ENCODE measurements around the gene GPR148.
"Not testable (repeated sequence)": the region's sequence is repeated elsewhere in the genome, so short reads cannot be mapped to it uniquely, and the experiment has no call there.

GPR148 gene, protein sequence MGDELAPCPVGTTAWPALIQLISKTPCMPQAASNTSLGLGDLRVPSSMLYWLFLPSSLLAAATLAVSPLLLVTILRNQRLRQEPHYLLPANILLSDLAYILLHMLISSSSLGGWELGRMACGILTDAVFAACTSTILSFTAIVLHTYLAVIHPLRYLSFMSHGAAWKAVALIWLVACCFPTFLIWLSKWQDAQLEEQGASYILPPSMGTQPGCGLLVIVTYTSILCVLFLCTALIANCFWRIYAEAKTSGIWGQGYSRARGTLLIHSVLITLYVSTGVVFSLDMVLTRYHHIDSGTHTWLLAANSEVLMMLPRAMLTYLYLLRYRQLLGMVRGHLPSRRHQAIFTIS

DNA sequence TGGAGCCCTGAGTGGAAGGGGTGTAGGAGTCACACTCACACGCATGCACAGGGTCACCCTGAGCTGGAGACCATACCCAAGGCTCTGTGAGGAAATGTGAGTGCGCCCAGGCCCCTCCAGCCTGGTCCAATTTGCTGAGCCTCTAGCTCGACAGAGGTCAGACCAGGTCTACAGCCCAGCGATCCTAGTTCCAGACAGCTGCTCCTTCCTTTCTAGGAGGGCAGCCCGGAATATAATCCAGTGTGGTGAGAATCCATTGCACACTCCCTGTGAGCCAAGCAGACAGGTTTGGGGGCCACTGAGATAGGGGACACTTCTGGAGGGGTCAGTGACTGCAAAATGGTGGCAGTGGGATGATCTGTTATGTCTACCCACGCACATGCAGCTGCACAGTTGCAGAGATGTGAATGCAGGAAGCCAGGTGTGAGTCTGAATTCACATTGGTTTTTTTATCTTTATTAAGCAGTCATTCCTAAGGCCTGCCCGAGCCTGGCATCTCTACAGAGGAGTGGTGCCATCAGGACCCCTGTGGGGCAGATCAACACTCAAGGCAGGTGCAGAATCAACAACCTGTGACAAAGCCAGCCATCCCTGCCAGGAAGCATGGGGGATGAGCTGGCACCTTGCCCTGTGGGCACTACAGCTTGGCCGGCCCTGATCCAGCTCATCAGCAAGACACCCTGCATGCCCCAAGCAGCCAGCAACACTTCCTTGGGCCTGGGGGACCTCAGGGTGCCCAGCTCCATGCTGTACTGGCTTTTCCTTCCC, at the start of gene GPR148:
Gene GPR148, plus strand, starts transcription at position 522 of the 768 bp plus-strand sequence. Its CDS starts 82 bp downstream, at position 604.
- DNase-seq: no peak

DNA sequence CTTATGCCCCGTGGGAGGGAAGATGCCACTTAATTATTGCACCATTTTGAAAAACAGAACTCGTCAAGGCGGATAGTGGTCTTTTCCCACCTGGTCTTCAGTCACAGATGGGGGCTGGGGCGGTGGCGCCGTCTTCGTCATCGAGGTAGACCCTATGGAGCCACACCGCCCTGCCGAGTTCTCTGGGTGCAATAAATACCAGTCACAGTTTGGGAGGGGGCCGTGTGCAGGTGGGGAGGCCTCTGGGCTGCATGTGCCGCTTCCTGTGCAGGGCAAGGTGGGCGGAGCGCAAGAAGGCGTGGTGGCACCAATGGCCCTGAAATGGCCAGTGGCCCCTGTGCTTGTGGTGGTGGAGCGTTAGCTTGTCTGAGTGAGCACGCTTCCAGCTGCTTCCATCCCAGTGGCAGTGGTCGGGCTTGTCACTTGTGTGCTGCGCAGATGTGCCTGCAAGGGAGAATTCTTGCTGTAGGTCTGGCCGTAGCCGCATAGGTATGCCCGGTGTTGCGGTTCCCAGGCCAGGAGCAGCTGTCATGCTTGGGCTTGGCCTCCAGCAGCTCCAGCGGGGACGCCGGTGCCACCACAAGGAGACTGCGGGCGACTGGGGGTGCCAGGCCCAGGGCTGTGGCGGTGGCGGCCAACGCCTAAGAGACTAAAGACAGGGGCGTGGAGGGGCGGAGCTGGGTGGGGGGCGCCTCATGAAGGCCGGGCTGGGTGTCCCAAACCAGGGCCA, 36.7 kb upstream of the GPR148 start:
- not testable (repeated sequence) for DNase-seq

DNA sequence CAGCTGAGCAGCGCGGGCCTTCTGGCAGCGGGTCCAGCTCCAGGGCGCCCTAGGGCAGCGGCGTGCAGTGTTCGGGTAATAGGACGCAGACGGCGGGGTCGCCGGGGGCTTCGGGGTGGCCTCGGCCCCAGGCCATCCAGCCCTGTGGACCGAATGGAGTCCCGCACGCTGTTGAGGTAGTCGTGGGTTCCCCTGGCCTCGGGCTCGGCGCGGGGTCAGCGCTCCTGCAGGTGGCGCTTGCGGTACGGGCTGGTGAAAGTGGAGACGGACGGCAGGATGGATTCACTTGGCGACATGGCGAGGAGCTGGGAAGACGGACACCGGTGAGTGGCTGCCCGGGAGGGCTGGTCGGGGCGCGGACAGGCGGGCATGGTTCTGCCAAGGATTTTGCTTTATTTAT, 35.4 kb upstream of the GPR148 start:
- peak; percentile 5 for DNase-seq

DNA sequence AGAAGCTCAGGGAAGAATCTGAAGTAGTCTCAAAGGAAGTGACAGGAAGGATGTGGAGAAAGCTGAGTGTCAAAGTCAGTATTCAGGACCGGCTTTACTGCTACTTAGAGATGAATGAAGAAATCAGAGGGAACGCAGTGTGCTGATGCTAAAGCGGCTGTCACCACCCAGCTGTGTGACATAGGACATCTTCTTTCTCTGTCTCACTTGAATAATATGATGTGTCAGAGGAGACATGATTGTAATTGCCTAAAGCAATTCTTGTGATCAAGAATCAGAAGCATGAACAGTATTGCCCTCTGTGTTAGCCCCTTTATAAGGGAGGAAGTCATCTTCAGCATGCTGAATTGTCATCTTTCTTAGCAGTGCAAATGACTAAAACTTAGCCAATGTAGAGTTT, 25.6 kb upstream of the GPR148 start:
- not testable (repeated sequence) for DNase-seq

DNA sequence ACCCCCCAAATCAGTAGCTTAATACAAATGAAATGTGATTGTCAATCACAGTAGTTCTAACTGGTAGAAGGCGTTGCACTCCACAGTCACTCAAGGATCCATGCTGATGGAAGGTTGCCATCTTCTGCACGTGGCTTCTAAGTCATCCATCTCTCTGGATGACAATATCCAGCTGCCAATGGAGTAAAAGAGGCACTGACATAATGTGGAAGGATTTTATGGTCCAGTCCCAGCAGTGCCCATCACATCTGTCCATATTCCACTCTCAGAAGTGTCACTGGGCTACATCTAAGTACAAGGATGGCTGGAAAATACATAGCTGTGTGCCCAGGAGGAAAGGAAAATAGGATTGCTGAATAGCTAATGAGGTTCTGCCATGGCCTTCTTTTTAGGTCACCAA, 14.1 kb upstream of the GPR148 start:
- not testable (repeated sequence) for DNase-seq

DNA sequence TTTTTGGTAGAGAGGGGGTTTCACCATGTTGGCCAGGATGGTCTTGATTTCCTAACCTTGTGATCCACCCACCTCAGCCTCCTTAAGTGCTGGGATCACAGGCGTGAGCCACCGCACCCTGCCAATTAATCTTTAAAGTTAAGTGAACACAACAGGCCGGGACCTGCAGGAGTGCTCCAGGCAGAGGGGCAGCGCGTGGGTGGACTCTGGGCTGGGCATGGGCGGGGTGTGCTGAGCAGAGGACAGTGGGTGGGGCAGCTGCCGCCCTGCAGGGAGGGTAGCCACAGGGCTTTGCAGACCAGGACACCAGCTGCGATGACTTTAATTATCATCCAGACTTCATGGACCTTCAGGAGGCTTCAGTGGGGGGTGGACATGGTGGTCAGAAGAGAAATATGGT, 8.8 kb upstream of the GPR148 start:
- no peak for DNase-seq

DNA sequence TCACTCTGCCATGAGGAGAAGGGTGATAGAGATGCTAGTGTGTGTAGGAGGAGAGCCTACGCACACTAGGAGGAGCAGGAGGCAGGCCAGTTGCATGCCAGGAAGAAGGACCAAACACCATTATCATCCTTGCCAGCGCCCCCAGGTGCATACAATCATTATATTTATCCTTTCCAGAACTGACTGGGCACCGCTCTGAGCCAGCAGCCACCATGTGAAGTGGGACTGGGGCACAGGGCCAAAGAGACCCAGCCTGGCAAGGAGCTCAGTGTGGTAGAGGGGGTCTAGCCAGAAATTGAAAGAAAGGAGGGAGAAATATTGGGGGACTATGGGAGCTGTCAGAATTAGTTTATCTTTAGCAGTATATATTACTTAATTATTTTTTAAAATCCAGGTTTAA, 8.3 kb upstream of the GPR148 start:
- no peak for DNase-seq

DNA sequence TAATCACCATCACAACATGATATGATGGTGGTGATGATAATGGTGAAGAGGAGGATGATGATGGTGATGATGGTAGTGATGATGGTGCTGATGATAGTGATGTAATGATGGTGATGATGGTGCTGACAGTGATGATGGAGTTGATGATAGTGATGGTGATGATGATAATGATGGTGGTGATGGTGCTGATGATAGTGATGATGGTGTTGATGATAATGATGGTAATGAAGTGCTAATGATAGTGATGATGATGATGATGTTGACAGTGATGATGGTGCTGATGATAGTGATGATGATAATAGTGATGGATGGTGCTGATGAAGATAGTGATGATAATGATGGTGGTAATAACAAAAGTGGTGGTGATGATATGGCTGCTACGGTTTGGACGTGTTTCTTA, 4.4 kb upstream of the GPR148 start:
- DNase-seq: no peak

DNA sequence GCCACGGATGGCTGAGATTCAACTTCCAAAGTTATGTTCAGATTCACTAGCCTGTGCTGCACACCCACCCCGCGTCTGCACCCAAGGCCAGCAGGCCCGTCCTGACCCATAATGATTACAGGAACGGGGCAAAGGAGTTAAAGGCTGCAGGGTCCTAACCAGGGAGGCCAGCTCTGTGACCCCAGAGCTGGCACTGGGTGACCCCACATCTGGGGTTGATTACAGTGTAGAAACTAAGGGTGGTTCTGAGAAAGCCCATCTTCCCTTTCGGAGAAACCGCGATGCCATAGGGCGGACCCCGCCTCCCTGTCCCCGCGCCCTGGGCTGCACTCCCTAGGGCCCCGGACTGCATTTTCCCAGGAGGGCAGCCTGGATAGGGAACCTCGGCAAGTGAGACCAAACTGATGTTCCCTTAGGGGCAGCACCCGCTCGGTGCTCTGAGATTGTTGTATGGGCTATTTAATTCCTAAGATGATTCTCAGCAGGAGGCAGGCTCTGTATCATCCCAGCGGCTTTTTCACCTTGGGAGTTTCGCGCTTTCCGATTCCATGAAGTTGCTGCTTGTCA, 2.2 kb upstream of the GPR148 start:
- DNase-seq: no peak

DNA sequence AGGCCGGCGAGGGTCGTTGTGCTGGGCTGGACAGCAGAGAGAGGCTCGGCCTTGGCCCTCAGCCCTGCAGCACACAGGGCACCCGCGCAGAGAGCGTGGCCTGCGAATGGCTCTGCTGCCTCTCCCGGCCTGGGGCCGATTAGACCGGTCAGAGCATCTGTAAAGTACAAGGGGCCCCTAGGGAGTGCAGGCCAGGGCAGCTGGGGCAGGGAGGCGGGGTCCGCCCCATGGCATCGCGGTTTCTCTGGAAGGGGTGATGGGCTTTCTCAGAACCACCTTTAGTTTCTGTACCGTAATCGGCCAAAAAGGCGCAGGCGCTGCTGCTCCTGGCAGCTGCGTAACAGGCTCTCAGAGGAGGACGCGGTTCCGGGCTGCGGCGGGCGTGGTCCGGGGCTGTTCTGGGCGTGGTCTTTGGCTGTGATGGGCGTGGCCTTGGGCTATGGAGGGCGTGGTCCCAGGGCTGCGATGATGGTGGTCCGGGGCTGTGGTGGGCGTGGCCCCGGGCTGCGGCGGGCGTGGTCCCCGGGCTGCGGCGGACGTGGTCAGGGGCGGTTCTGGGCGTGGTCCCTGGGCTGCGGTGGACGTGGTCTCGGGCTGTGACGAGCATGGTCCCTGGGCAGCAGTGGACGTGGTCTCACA, 1.5 kb upstream of the GPR148 start:
- DNase-seq: peak; percentile 94

DNA sequence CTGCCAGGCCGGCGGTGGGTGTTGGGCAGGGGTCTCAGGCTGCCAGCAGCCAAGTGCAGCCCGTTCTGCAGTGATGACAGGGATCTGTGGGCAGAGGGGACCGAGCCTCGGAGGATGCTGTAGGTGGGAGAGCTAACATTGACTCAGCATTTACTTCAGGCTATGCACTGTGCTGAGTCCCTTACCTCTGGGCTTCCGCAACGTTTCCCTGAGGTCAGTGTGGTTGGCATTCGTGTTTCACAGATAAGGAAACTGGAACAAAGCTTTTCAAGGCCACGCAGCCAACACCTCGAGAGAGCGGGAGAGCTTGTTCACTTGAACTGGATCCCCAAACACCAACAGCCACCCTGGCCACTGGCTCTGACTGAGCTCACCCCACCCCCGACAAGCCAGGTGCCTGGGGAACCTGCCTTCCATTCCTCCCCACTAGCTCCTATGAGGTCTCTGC, 839 bp upstream of the GPR148 start:
- peak; percentile 52 for DNase-seq

DNA sequence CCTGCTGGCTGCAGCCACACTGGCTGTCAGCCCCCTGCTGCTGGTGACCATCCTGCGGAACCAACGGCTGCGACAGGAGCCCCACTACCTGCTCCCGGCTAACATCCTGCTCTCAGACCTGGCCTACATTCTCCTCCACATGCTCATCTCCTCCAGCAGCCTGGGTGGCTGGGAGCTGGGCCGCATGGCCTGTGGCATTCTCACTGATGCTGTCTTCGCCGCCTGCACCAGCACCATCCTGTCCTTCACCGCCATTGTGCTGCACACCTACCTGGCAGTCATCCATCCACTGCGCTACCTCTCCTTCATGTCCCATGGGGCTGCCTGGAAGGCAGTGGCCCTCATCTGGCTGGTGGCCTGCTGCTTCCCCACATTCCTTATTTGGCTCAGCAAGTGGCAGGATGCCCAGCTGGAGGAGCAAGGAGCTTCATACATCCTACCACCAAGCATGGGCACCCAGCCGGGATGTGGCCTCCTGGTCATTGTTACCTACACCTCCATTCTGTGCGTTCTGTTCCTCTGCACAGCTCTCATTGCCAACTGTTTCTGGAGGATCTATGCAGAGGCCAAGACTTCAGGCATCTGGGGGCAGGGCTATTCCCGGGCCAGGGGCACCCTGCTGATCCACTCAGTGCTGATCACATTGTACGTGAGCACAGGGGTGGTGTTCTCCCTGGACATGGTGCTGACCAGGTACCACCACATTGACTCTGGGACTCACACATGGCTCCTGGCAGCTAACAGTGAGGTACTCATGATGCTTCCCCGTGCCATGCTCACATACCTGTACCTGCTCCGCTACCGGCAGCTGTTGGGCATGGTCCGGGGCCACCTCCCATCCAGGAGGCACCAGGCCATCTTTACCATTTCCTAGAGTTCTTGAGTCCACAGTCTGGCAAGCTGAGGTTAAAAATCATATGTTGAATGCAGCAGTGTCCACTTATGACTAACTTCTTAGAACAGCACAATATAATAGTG, 741 bp downstream of the GPR148 start:
- no peak for DNase-seq

DNA sequence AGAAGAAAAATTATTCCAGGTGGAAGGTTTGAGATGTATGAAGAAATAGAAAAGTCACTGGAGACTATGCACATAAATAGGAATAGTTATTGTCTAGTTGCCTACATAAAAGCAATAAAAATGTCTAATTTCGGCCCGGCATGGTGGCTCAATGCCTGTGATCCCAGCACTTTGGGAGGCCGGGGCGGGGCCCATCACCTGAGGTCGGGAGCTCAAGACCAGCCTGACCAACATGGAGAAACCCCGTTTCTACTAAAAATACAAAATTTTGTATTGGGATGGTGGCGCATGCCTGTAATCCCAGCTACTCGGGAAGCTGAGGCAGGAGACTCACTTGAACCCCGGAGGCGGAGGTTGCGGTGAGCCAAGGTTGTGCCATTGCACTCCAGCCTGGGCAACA, 3.4 kb downstream of the GPR148 start:
- not testable (repeated sequence) for DNase-seq

DNA sequence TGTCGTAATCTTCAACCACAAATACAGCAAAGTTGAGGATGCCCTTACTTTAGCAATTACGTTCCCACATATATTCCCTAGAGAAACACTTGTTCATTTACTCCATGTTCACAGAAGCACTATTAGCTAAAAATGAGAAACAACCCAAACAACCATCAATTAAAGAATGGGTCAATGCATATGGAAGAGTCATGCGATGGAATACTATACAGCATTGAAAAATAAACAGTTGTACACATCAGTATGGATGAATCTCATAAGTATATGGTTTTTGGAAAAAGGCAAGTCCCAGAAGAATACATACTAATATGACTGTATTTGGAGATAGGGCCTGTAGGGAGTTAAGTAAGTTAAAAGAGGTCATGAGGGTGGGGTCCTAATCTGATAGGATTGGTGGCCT, 6.3 kb downstream of the GPR148 start:
- no peak for DNase-seq

DNA sequence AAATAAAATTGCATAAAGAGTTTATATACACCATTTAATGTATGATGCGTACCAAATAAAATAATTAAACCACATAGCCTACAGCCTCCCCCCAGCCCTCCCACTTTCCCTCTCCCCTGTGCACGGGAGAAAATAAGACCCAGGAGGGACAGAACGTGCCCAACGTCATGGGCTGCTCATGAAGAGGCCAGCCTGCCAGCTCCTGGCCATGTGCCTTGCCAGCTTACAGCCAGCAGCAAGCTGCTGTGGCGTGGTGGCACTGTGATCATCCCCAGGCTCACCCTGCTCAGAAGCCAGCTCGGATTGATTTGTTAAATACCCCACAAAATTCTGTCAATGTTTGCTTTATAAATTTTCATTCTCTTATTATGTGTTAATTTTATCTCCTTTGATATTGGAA, 7.6 kb downstream of the GPR148 start:
- DNase-seq: no peak

DNA sequence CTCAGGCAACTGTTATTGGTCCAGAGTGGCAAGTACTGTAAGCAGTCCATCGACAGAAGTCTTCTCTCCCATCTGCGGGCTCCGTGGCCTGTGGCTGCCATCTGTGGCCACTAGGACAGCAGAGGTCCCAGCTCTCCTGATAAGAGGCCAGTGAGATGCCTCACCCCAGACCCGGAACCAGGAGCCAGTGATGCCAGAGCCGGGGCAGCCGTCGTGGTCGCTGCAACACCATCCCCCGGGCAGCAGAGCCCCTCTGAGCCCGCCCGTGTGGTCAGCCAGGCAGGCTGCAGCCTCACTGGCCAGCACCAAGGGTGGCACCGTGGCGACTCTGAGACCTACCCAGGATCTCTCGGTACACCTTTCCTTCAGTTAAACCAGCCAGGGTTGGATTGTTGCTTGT, 8.7 kb downstream of the GPR148 start:
- DNase-seq: no peak

DNA sequence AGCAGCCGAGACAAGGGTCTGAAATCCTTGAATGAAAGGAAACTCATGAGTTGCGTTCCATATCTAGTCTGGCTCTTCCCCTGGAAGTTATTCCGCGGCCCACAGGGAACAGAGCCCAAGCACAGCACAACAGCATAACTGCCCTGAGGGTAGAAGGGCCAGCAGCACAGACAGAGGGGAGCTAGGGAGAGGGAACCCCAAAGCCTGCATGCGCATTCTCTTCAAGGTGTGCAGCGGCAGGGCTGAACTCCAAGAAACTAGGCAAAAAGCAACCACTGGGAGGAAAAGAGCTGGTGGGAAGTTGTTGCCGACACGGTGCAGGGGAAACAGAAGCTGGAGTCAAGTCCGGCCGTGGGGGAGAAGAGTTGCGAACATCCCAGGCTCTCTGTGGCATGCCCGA, 11.8 kb downstream of the GPR148 start:
- DNase-seq: no peak

DNA sequence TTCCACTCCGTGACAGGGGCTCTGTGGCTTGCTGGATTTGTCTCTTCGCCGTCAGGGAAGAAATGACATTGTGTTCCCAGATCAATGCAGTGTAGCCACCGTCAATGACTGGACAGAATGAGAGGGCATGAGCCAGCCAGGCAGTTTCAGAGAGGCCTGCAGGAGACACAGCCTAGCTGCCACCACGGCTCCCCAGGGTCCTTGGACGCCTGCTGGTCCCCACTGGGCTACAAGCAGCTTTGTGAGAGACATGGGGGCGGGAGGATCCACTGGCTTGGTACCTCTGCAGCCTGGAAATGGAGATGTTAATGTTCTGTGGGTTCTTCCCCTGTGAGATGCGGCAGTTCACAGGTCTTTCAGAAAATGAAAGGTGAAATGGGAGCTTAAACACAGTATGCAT, 14.4 kb downstream of the GPR148 start:
- DNase-seq: no peak

DNA sequence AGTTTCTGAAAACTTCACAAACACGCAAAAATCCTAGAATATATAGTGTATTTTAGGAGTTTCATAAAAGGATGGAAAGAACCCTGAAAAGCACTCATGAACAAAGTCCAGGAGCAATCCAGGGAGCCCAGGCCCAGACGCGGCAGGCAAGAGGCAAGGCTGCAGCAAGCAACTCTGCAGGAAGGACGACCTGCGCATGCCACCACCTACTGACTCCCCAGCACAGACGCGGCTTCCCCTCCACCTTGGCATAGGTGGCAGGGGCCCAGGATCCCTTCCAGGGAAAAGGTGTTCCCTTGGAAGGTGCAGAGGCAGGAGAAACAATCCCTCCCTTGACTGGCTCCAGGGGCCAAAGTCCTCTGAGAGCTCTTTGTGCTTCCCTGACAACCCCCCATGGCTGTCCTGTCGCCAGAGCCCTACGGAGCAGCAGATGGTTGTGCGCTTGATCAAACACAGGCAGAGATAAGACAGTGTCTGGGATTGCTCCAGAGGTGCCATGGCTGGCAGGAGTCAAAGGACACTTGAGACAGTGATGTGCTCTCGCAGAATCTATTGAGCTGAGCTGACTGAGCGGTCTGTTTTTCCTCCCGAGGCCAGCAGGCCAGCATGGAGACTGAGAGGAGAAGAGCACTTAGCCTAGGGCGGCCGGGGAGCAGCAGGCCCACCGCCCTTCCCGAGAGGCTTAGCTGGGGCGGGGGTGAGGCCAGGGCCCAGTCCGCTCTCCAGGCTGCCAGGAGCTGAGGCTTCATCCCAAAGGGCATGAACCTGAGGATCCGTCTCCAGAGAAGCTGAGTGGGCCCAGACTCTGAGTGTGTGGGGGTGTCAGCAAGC, 15.6 kb downstream of the GPR148 start:
- DNase-seq: no peak

DNA sequence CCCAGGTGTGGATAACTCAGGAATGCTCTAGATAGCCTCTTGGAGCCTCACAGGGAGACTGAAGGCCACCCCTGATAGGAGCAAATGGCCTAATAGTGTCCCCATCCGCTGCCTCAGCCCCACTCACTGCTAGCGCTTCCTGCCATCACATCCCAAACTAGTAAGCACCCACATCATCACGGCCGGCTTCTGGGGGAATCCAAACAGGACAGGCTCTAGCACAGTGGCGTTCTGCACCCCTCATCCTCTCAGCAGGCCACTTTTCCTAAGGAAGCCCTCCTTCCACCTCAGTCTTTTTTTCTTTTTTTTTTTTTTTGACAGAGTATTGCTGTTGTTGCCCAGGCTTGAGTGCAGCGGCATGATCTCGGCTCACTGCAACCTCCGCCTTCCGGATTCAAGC, 20.2 kb downstream of the GPR148 start:
- no peak for DNase-seq

DNA sequence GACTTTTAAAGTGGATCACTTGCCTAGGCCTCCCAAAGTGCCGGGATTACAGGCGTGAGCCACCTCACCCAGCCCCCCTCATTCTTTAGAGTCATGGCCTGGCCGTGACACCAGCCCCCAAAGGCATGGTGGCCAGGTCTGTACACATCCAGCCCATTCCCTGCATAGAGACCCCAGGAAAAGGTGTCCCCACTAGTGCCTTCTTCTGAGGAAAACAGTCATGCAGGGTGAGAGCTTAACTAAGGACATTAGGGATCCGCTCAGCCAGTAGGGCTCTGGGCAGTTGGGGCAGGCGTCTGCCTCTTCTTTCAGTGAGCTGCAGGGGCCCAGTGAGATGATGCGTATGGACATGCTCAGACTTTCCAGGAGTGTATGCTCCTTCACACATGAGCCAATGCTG, 20.8 kb downstream of the GPR148 start:
- DNase-seq: no peak

Data from CD4-positive, alpha-beta T cell treated with Interleukin-12 subunit alpha and Interleukin-12 subunit beta, for 1 hour (primary cell).